Neural progenitor cell (in vitro differentiated cells): ENCODE data around the gene DEDD2. TPM values are rescaled to one million over a fixed set of nuclear protein-coding genes. Genes with fewer than 3 reads are reported as not detected.
A peak's percentile ranks its signal among the peaks of the same experiment; 100 is the strongest.

ENCODE experiments used
- DNase-seq: peaks from one replicate; pipeline ENCODE4 v3.0.0-alpha.2; 2016; ENCODE audit warnings: low spot score
- H2AFZ ChIP-seq: fragments of 200-600 bp; sonication (generic); replicated peaks from 2 replicates; pipeline ENCODE4 v1.6.1; 2016; ENCODE audit warnings: antibody characterized with exemption
- H3F3A ChIP-seq: fragments of 200-600 bp; sonication (generic); 2 replicates; pipeline ENCODE4 v1.6.1; 2016; ENCODE audit warnings: antibody characterized with exemption, low read depth
- H3K27ac ChIP-seq: fragments of 200-600 bp; sonication (generic); 2 replicates; pipeline ENCODE4 v1.5.1; 2016; ENCODE audit warnings: mild to moderate bottlenecking
- H3K27me3 ChIP-seq: fragments of 200-600 bp; sonication (generic); 2 replicates; pipeline ENCODE4 v1.6.1; 2016; ENCODE audit warnings: mild to moderate bottlenecking, moderate library complexity
- H3K36me3 ChIP-seq: fragments of 200-600 bp; sonication (generic); 2 replicates; pipeline ENCODE4 v1.5.1; 2016
- H3K4me1 ChIP-seq: fragments of 200-600 bp; sonication (generic); 2 replicates; pipeline ENCODE4 v1.6.1; 2016; ENCODE audit warnings: mixed run types
- H3K4me2 ChIP-seq: fragments of 200-600 bp; sonication (generic); 2 replicates; pipeline ENCODE4 v1.6.1; 2016
- H3K4me3 ChIP-seq: fragments of 200-600 bp; sonication (generic); 2 replicates; pipeline ENCODE4 v1.5.1; 2016
- H3K79me2 ChIP-seq: fragments of 200-600 bp; sonication (generic); 2 replicates; pipeline ENCODE4 v1.6.1; 2016; ENCODE audit warnings: low read depth
- H3K9ac ChIP-seq: fragments of 200-600 bp; sonication (generic); 2 replicates; pipeline ENCODE4 v1.6.1; 2016
- H3K9me3 ChIP-seq: fragments of 200-600 bp; sonication (generic); 2 replicates; pipeline ENCODE4 v1.5.1; 2016; ENCODE audit warnings: low read depth
- H4K20me1 ChIP-seq: fragments of 200-600 bp; sonication (generic); 2 replicates; pipeline ENCODE4 v1.6.1; 2016; ENCODE audit warnings: low read depth
- H3K27ac Mint-ChIP-seq: 3 replicates; pipeline ENCODE4 v1.8.0; 2021; ENCODE audit warnings: mixed read lengths
- H3K27me3 Mint-ChIP-seq: 2 replicates; pipeline ENCODE4 v1.8.0; 2022; ENCODE audit warnings: low read depth, mild to moderate bottlenecking, inconsistent platforms, moderate library complexity, mixed read lengths; ENCODE audit not compliant: insufficient read depth
- H3K36me3 Mint-ChIP-seq: 3 replicates; pipeline ENCODE4 v1.8.0; 2021; ENCODE audit warnings: mixed read lengths
- H3K4me1 Mint-ChIP-seq: 3 replicates; pipeline ENCODE4 v1.8.0; 2021; ENCODE audit warnings: mixed read lengths
- H3K4me3 Mint-ChIP-seq: 3 replicates; pipeline ENCODE4 v1.8.0; 2021; ENCODE audit warnings: mild to moderate bottlenecking, moderate library complexity, mixed read lengths
- H3K9me3 Mint-ChIP-seq: 3 replicates; pipeline ENCODE4 v1.8.0; 2020; ENCODE audit warnings: mixed read lengths
- EZH2 ChIP-seq: fragments of 200-600 bp; sonication (generic); IDR thresholded peaks from 2 replicates; pipeline ENCODE4 v1.6.1; 2017; ENCODE audit warnings: antibody characterized with exemption, mild to moderate bottlenecking, moderate library complexity
- EZH2phosphoT487 ChIP-seq: fragments of 200-600 bp; sonication (generic); IDR thresholded peaks from 2 replicates; pipeline ENCODE4 v1.6.1; 2017; ENCODE audit warnings: antibody characterized with exemption
- total RNA-seq: library from RNA; depleted of rRNA; stranded (reverse); fragments of >200 nt; gene quantifications from 2 replicates; pipeline ENCODE4 v1.2.3, GENCODE V29; 2015; ENCODE audit warnings: low replicate concordance
- TF ChIP-seq, protein P1 (sequence below): fragments of 200-600 bp; sonication (generic); IDR thresholded peaks from 2 replicates; pipeline ENCODE4 v1.5.1; 2017; ENCODE audit warnings: antibody characterized with exemption, mild to moderate bottlenecking

DEDD2 gene
- total RNA-seq, 1 donor from 2014 or later, result 19.8 TPM

- Mint-ChIP-seq H3K9me3 (no peaks in the 10 kb centered on the region), H3K4me1 (peaks cover 44% of the 10 kb centered on the region), H3K36me3 (no peaks in the 10 kb centered on the region), H3K4me3 (peak overlapping the region; percentile 13), H3K27ac (no peak overlapping the region), H3K27me3 (peaks cover 32% of the 10 kb centered on the region)
- H3K4me1 ChIP-seq, result peaks cover 4% of the 10 kb centered on the region
- peaks cover 40% of the 10 kb centered on the region for H4K20me1 ChIP-seq
- H3K27me3 ChIP-seq, result peaks cover 79% of the 10 kb centered on the region
- H2AFZ ChIP-seq, result no peak overlapping the region
- H3K9me3 ChIP-seq, result no peaks in the 10 kb centered on the region
- no peaks in the 10 kb centered on the region for H3K36me3 ChIP-seq
- no peak overlapping the region for H3K9ac ChIP-seq
- H3K4me3 ChIP-seq, result no peak overlapping the region
- no peak for TF ChIP-seq EZH2phosphoT487
- TF ChIP-seq EZH2, result no peak
- TF ChIP-seq, protein P1, sequence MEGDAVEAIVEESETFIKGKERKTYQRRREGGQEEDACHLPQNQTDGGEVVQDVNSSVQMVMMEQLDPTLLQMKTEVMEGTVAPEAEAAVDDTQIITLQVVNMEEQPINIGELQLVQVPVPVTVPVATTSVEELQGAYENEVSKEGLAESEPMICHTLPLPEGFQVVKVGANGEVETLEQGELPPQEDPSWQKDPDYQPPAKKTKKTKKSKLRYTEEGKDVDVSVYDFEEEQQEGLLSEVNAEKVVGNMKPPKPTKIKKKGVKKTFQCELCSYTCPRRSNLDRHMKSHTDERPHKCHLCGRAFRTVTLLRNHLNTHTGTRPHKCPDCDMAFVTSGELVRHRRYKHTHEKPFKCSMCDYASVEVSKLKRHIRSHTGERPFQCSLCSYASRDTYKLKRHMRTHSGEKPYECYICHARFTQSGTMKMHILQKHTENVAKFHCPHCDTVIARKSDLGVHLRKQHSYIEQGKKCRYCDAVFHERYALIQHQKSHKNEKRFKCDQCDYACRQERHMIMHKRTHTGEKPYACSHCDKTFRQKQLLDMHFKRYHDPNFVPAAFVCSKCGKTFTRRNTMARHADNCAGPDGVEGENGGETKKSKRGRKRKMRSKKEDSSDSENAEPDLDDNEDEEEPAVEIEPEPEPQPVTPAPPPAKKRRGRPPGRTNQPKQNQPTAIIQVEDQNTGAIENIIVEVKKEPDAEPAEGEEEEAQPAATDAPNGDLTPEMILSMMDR, result no peak
- DNase-seq, result no peak
- no peak overlapping the region for H3K4me2 ChIP-seq
- H3K27ac ChIP-seq, result no peak overlapping the region
- no peaks in the 10 kb centered on the region for H3K79me2 ChIP-seq
- H3F3A ChIP-seq, result peaks cover 32% of the 10 kb centered on the region
Measured at GRCh38 chr19:42174188-42174587, 43.3 kb downstream of the DEDD2 start.

- DNase-seq, result no peak
- H3K79me2 ChIP-seq, result no peaks in the 10 kb centered on the region
- no peak overlapping the region for H3K9ac ChIP-seq
- no peak overlapping the region for H3K4me3 ChIP-seq
- no peaks in the 10 kb centered on the region for H3K36me3 ChIP-seq
- H3K4me1 ChIP-seq, result peaks cover 4% of the 10 kb centered on the region
- TF ChIP-seq EZH2phosphoT487 (no peak), EZH2 (no peak)
- TF ChIP-seq, protein P1, result no peak
- Mint-ChIP-seq H3K9me3 (no peaks in the 10 kb centered on the region), H3K36me3 (no peaks in the 10 kb centered on the region), H3K27ac (no peak overlapping the region), H3K4me3 (no peak overlapping the region), H3K4me1 (peaks cover 47% of the 10 kb centered on the region), H3K27me3 (peaks cover 32% of the 10 kb centered on the region)
- no peak overlapping the region for H2AFZ ChIP-seq
- peaks cover 35% of the 10 kb centered on the region for H4K20me1 ChIP-seq
- no peak overlapping the region for H3K4me2 ChIP-seq
- no peaks in the 10 kb centered on the region for H3K9me3 ChIP-seq
- no peak overlapping the region for H3K27ac ChIP-seq
- peaks cover 27% of the 10 kb centered on the region for H3F3A ChIP-seq
- peaks cover 75% of the 10 kb centered on the region for H3K27me3 ChIP-seq
Measured at GRCh38 chr19:42173695-42174094, 43.8 kb downstream of the DEDD2 start.

DNA sequence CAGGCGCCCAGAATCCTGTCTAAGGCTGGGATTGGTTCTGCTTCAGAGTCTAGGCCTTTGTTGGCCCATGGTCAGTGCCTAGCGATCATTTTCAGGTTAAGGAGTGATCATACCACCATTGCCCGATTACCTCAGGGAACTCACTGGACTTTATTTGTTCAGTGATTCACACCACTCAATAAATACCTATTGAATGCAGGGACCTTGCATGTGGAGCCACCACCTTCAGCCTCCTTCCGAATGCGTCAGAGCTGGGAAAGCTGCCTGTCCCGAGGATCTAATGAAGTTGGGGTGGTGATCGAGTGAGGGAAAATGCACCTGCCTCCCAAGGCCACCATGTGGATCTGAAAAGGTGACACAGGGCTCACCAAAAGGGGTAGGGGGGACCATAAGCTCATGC is 45.2 kb downstream of the DEDD2 start:
- H3F3A ChIP-seq, result peaks cover 14% of the 10 kb centered on the region
- peaks cover 33% of the 10 kb centered on the region for H3K27me3 Mint-ChIP-seq
- no peak overlapping the region for H3K4me3 ChIP-seq
- peaks cover 22% of the 10 kb centered on the region for H4K20me1 ChIP-seq
- H2AFZ ChIP-seq, result no peak overlapping the region
- no peak overlapping the region for H3K4me2 ChIP-seq
- peaks cover 4% of the 10 kb centered on the region for H3K4me1 ChIP-seq
- no peaks in the 10 kb centered on the region for H3K36me3 Mint-ChIP-seq
- H3K9ac ChIP-seq, result no peak overlapping the region
- no peak overlapping the region for H3K27ac Mint-ChIP-seq
- H3K4me3 Mint-ChIP-seq, result no peak overlapping the region
- no peaks in the 10 kb centered on the region for H3K79me2 ChIP-seq
- no peaks in the 10 kb centered on the region for H3K9me3 Mint-ChIP-seq
- peaks cover 68% of the 10 kb centered on the region for H3K27me3 ChIP-seq
- H3K27ac ChIP-seq, result no peak overlapping the region
- H3K4me1 Mint-ChIP-seq, result peaks cover 48% of the 10 kb centered on the region
- no peaks in the 10 kb centered on the region for H3K36me3 ChIP-seq
- no peak for DNase-seq
- H3K9me3 ChIP-seq, result no peaks in the 10 kb centered on the region
- TF ChIP-seq EZH2 (no peak), EZH2phosphoT487 (no peak)
- TF ChIP-seq, protein P1, result no peak
